Mesenchymal stem cell (in vitro differentiated cells and primary cell): ENCODE results near the gene BCL7B.

Experiments
- DNase-seq: peaks from one replicate; pipeline ENCODE4 v3.0.0-alpha.2; 2013
- H2AFZ ChIP-seq: one replicate; pipeline ENCODE4 v1.6.1; 2013; ENCODE audit warnings: low read depth, mild to moderate bottlenecking, control low read depth, inconsistent platforms, low read length, moderate library complexity
- H2AK5ac ChIP-seq: 2 replicates; pipeline ENCODE4 v1.6.1; 2013; ENCODE audit warnings: low read length, moderate library complexity, mild to moderate bottlenecking, inconsistent platforms; ENCODE audit not compliant: severe bottlenecking
- H2BK120ac ChIP-seq: one replicate; pipeline ENCODE4 v1.6.1; 2013; ENCODE audit warnings: low read depth, mild to moderate bottlenecking, inconsistent platforms, low read length, moderate library complexity
- H2BK12ac ChIP-seq, 2 experiments: one replicate each; pipeline ENCODE4 v1.6.1; 2013; ENCODE audit warnings: inconsistent platforms in 2 of 2, low read length in 2 of 2, mild to moderate bottlenecking in 2 of 2, moderate library complexity in 2 of 2, control low read depth in 1 of 2
- H2BK15ac ChIP-seq: one replicate; pipeline ENCODE4 v1.6.1; 2013; ENCODE audit warnings: mild to moderate bottlenecking, low read depth, inconsistent platforms; ENCODE audit not compliant: poor library complexity, severe bottlenecking
- H2BK5ac ChIP-seq: 2 replicates; pipeline ENCODE4 v1.6.1; 2013; ENCODE audit warnings: low read depth, mild to moderate bottlenecking, low read length, control low read depth, inconsistent platforms; ENCODE audit not compliant: poor library complexity, severe bottlenecking
- H3K14ac ChIP-seq, 2 experiments: one replicate each; pipeline ENCODE4 v1.6.1; 2013; ENCODE audit warnings: inconsistent platforms in 2 of 2, low read length in 2 of 2, control low read depth in 1 of 2, mild to moderate bottlenecking in 1 of 2, moderate library complexity in 1 of 2
- H3K18ac ChIP-seq, 2 experiments: one replicate each; pipeline ENCODE4 v1.6.1; 2013; ENCODE audit warnings: inconsistent platforms in 2 of 2, low read length in 2 of 2, control low read depth in 1 of 2, low read depth in 1 of 2, mild to moderate bottlenecking in 1 of 2
- H3K23ac ChIP-seq, 2 experiments: one replicate each; pipeline ENCODE4 v1.6.1; 2013; ENCODE audit warnings: inconsistent platforms in 2 of 2, low read length in 2 of 2, mild to moderate bottlenecking in 2 of 2, moderate library complexity in 2 of 2, control low read depth in 1 of 2
- H3K27ac ChIP-seq: 2 replicates; pipeline ENCODE4 v1.5.1; 2013; ENCODE audit warnings: mild to moderate bottlenecking, moderate library complexity, low read length, control low read depth, inconsistent platforms; ENCODE audit not compliant: poor library complexity, severe bottlenecking
- H3K27me3 ChIP-seq, 2 experiments: 2 replicates each; pipeline versions ENCODE4 v1.6.1 to v1.7.0; 2013; ENCODE audit warnings: low read length in 2 of 2, mild to moderate bottlenecking in 2 of 2, moderate library complexity in 2 of 2, control low read depth in 1 of 2, inconsistent platforms in 1 of 2; ENCODE audit not compliant: control insufficient read depth in 1 of 2, insufficient read depth in 1 of 2
- H3K36me3 ChIP-seq, 2 experiments: 2 replicates each; pipeline versions ENCODE4 v1.6.1 to v1.7.0; 2013; ENCODE audit warnings: low read length in 2 of 2, control low read depth in 1 of 2, inconsistent platforms in 1 of 2, low read depth in 1 of 2, mild to moderate bottlenecking in 1 of 2; ENCODE audit not compliant: insufficient read depth in 2 of 2, control insufficient read depth in 1 of 2
- H3K4ac ChIP-seq, 2 experiments: one replicate each; pipeline ENCODE4 v1.6.1; 2013; ENCODE audit warnings: inconsistent platforms in 2 of 2, low read length in 2 of 2, mild to moderate bottlenecking in 2 of 2, moderate library complexity in 2 of 2, control low read depth in 1 of 2, low read depth in 1 of 2
- H3K4me1 ChIP-seq: 2 replicates; pipeline ENCODE4 v1.6.1; 2013; ENCODE audit warnings: low read depth, low read length, control low read depth; ENCODE audit not compliant: control insufficient read depth, insufficient read depth
- H3K4me2 ChIP-seq: 2 replicates; pipeline ENCODE4 v1.6.1; 2013; ENCODE audit warnings: low read length, mild to moderate bottlenecking, inconsistent platforms; ENCODE audit not compliant: poor library complexity, severe bottlenecking
- H3K4me3 ChIP-seq, 2 experiments: 2 replicates each; pipeline versions ENCODE4 v1.5.1 to v1.7.0; 2013; ENCODE audit warnings: low read length in 2 of 2, mild to moderate bottlenecking in 2 of 2, control low read depth in 1 of 2, low read depth in 1 of 2; ENCODE audit not compliant: insufficient read depth in 1 of 2
- H3K79me1 ChIP-seq: replicated peaks from 2 replicates; pipeline ENCODE4 v1.6.1; 2013; ENCODE audit warnings: mild to moderate bottlenecking, control low read depth, low read length, inconsistent platforms; ENCODE audit not compliant: poor library complexity, severe bottlenecking
- H3K9ac ChIP-seq: 2 replicates; pipeline ENCODE4 v1.7.0; 2013; ENCODE audit warnings: mild to moderate bottlenecking, low read length, moderate library complexity
- H3K9me3 ChIP-seq: 2 replicates; pipeline ENCODE4 v1.7.0; 2013; ENCODE audit warnings: mild to moderate bottlenecking, low read length; ENCODE audit not compliant: control insufficient read depth
- H4K8ac ChIP-seq: one replicate; pipeline ENCODE4 v1.6.1; 2013; ENCODE audit warnings: inconsistent platforms, mild to moderate bottlenecking, low read length, moderate library complexity
- H4K91ac ChIP-seq: one replicate; pipeline ENCODE4 v1.6.1; 2013; ENCODE audit warnings: mild to moderate bottlenecking, low read length, inconsistent platforms
- WGBS: methylation state at CpG from one replicate; pipeline ENCODE4 v1.1.7; 2013; ENCODE audit warnings: mixed read lengths; 5-methylcytosine and 5-hydroxymethylcytosine counted together

BCL7B gene

GRCh38 chr7:73549176-73549575 is 8.3 kb downstream of the BCL7B start:
- no peak overlapping the region for H2BK12ac ChIP-seq
- H3K79me1 ChIP-seq: peaks cover 24% of the 10 kb centered on the region
- H3K18ac ChIP-seq: no peak overlapping the region
- no peak overlapping the region for H3K14ac ChIP-seq
- WGBS: 97% methylated on average over 3 of the region's 4 CpGs
- H2BK120ac ChIP-seq: no peak overlapping the region
- no peak overlapping the region for H2AK5ac ChIP-seq
- no peak overlapping the region for H3K27ac ChIP-seq
- no peak overlapping the region for H3K4me3 ChIP-seq
- no peak overlapping the region for H2AFZ ChIP-seq
- DNase-seq: no peak
- no peak overlapping the region for H4K8ac ChIP-seq
- no peaks in the 10 kb centered on the region for H3K27me3 ChIP-seq
- peaks cover 40 to 57% of the 10 kb centered on the region in 2 experiments for H3K36me3 ChIP-seq
- H3K9me3 ChIP-seq: no peaks in the 10 kb centered on the region
- H3K4me2 ChIP-seq: no peak overlapping the region
- H4K91ac ChIP-seq: no peak overlapping the region
- H3K4me1 ChIP-seq: peaks cover 2% of the 10 kb centered on the region
- H3K23ac ChIP-seq: no peak overlapping the region
- no peak overlapping the region for H3K4ac ChIP-seq
- no peak overlapping the region for H2BK5ac ChIP-seq
- H2BK15ac ChIP-seq: no peak overlapping the region
- H3K9ac ChIP-seq: no peak overlapping the region

- no peak overlapping the region for H3K14ac ChIP-seq
- H3K36me3 ChIP-seq: peaks cover 45 to 66% of the 10 kb centered on the region in 2 experiments
- H3K4me3 ChIP-seq: no peak overlapping the region
- H2BK15ac ChIP-seq: no peak overlapping the region
- no peak overlapping the region for H2AK5ac ChIP-seq
- DNase-seq: no peak
- no peak overlapping the region for H2BK120ac ChIP-seq
- no peak overlapping the region for H3K23ac ChIP-seq
- H3K9ac ChIP-seq: no peak overlapping the region
- H3K27me3 ChIP-seq: no peaks in the 10 kb centered on the region
- H4K91ac ChIP-seq: no peak overlapping the region
- no peak overlapping the region for H2BK12ac ChIP-seq
- H2AFZ ChIP-seq: no peak overlapping the region
- no peaks in the 10 kb centered on the region for H3K9me3 ChIP-seq
- H3K4me2 ChIP-seq: no peak overlapping the region
- H3K4ac ChIP-seq: no peak overlapping the region
- peaks cover 2% of the 10 kb centered on the region for H3K4me1 ChIP-seq
- H2BK5ac ChIP-seq: no peak overlapping the region
- no peak overlapping the region for H4K8ac ChIP-seq
- H3K79me1 ChIP-seq: peaks cover 28% of the 10 kb centered on the region
- WGBS: 91% methylated on average over 9 of the region's 9 CpGs
- H3K18ac ChIP-seq: no peak overlapping the region
- no peak overlapping the region for H3K27ac ChIP-seq
Observed at GRCh38 chr7:73547841-73548240, 9.6 kb downstream of the BCL7B start.

DNA sequence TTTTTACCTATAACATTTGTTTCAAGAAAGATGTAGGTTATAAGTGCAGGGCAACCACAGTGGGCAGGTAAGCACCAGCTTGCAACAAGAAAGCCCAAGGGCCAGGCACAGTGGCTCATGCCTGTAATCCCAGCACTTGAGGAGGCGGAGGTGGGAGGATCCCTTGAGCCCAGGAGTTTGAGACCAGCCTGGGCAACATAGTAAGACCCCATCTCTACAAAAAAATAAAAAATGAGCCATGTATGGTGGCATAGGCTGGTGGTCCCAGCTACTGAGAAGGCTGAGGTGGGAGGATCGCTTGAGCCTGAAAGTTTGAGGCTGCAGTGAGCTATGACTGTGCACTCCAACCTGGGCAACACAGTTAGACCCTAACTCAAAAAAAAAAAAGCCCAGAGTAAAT is 12.8 kb downstream of the BCL7B start:
- no peak overlapping the region for H3K4me3 ChIP-seq
- no peak overlapping the region for H2AFZ ChIP-seq
- H2BK15ac ChIP-seq: no peak overlapping the region
- no peak overlapping the region for H4K91ac ChIP-seq
- peaks cover 37% of the 10 kb centered on the region for H3K79me1 ChIP-seq
- no peak overlapping the region for H3K18ac ChIP-seq
- H3K27me3 ChIP-seq: no peaks in the 10 kb centered on the region
- no peak overlapping the region for H3K14ac ChIP-seq
- DNase-seq: no peak
- H3K36me3 ChIP-seq: peaks cover 57 to 64% of the 10 kb centered on the region in 2 experiments
- no peak overlapping the region for H4K8ac ChIP-seq
- H3K9me3 ChIP-seq: no peaks in the 10 kb centered on the region
- WGBS: 92% methylated on average over 1 of the region's 2 CpGs
- no peak overlapping the region for H3K9ac ChIP-seq
- no peak overlapping the region for H2BK12ac ChIP-seq
- H2BK120ac ChIP-seq: no peak overlapping the region
- H3K23ac ChIP-seq: no peak overlapping the region
- H3K4ac ChIP-seq: no peak overlapping the region
- no peak overlapping the region for H2AK5ac ChIP-seq
- peaks cover 6% of the 10 kb centered on the region for H3K4me1 ChIP-seq
- no peak overlapping the region for H3K27ac ChIP-seq
- no peak overlapping the region for H2BK5ac ChIP-seq
- no peak overlapping the region for H3K4me2 ChIP-seq

DNA sequence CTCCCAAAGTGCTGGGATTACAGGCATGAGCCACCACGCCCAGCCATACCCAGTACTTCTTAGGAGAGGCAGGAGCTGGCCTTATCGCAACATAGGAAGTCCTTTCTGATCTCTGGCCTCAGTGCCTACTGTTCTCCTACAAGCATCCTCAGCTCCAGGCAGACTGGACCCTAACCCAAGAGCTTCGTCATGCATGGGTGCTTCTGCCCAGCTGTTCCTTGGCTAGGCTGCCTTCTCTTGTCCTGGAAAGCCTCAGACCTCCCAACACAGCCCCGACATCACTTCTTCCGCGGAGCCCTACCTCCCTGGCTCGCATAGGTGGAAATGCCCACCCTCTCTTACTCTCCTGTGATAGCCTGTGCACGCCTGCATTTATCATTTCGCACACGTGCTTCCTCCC is 15.8 kb downstream of the BCL7B start:
- Histone ChIP-seq H3K18ac (no peak overlapping the region), H3K4me2 (no peak overlapping the region), H3K4me1 (peaks cover 4% of the 10 kb centered on the region), H3K79me1 (peaks cover 48% of the 10 kb centered on the region), H2BK5ac (no peak overlapping the region), H3K14ac (no peak overlapping the region), H3K9ac (no peak overlapping the region), H2AFZ (no peak overlapping the region), H3K36me3 (peaks cover 67 to 70% of the 10 kb centered on the region in 2 experiments), H3K23ac (no peak overlapping the region), H2BK15ac (no peak overlapping the region), H2BK12ac (no peak overlapping the region), H3K4ac (no peak overlapping the region), H4K8ac (no peak overlapping the region), H2AK5ac (no peak overlapping the region), H3K27me3 (no peaks in the 10 kb centered on the region), H2BK120ac (no peak overlapping the region), H3K4me3 (no peak overlapping the region), H3K27ac (no peak overlapping the region), H3K9me3 (no peaks in the 10 kb centered on the region), H4K91ac (peak overlapping the region; percentile 19)
- over 99% methylated on average over 10 of the region's 10 CpGs for WGBS
- DNase-seq: no peak
